ENCODE data around the gene CC2D2A.

GRCh38 chr4:15521442-15522039, 51.9 kb downstream of the CC2D2A start:
- TF ChIP-seq CTCF (IDR thresholded peaks at IDR 0.05): no peak
- no peak for TF ChIP-seq POLR2A (IDR thresholded peaks at IDR 0.05)
- TF ChIP-seq EP300 (IDR thresholded peaks at IDR 0.05): no peak
